GM19452 (cell line): ENCODE measurements around the gene TSPAN1.

Experiments
- ATAC-seq: cut with Tn5 transposase; IDR thresholded peaks from one replicate; pipeline ENCODE4 v1.9.1; 2021; ENCODE audit not compliant: unreplicated experiment

Gene TSPAN1, protein sequence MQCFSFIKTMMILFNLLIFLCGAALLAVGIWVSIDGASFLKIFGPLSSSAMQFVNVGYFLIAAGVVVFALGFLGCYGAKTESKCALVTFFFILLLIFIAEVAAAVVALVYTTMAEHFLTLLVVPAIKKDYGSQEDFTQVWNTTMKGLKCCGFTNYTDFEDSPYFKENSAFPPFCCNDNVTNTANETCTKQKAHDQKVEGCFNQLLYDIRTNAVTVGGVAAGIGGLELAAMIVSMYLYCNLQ

DNA sequence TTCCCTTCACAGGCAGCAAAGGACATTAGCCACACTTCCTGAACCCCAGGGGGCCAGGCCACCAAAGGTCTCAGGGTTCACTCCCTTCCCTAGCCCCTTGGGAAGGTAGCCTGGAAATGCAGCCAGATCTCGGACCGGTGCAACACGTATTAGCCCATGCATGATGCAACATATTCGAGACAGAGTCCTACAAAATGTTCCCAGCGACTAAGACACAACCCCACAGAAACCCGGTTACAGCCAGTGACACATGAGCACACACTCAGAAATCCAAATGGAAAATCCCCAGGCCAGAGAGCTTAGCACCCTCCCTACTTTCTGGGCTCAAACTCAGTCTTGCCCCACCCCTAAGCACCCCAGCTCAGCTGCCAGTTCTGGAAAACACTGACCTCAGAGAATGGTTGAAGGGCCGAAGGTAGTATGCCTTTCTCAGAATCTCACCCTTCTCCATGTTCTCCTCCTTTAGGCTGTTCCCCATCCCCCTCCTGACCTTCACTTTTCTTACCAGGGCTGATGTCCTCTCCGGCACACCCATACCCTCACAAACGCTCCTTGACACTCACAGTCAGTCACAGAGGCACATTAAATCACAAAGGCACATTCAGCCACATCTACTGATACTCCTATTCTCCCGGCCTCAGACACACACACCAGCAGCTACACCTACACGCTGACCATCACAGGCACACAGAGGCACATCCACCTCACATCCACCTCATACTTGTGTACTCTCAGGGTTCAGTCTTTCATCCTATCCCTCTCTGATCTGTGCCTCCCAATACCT, at the start of gene TSPAN1:
TSPAN1 (plus strand) TSS at position 640 of the 784 bp plus-strand sequence. CDS start 6,021 bp downstream, outside the sequence.
- no peak for ATAC-seq

DNA sequence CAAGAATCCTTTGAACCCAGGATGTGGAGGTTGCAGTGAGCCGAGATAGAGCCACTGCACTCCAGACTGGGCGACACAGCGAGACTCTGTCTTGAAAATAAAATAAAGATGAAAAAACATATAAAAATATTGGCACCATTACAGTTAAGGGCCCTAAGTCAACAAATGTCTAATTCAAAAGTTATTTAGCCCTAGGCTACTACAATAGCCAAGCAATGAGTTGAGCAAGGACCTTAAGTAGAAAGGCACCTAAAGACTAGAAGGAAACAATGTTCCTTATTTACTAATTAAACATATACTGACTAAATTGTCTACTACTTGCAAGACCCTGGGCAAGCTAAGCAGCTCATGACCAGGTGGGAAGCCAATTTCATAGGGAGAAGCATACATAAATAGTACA, 46.5 kb upstream of the TSPAN1 start:
- no peak for ATAC-seq

DNA sequence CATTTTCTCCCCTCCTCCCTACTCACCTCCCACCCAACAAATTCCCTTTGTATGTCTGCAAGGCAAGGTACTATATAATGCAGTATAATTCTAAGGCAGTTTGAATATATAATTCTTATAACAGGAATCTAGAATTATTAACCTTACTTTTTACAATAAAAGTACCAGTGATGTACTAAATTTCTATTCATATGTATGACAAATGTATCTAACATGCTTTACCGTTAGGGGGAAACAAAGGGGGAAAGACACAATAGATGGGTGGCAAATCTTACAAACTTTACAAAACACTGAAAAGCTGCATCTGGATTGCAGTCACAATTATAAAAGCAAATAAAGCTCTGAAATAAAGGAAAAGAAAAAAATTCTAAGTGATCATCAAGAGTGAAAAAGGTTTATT, 44.8 kb upstream of the TSPAN1 start:
- ATAC-seq = no peak

DNA sequence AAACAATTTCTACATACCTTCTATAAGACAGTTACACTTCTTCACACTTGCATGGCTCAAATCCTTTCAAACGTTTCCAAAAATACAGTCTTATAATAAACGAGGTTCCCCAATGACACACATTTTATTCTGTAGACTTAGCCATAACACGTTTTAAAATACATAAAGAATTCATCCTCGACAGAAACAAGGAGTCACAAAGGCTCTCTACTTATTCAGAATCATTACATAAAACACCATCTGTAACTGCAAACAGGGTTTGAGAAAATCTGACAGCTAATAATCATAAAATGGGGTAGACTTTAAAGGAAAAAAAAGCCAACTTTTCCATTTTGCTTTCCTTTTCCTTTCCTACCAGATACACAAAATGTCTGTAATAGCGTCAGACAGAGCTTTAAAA, 44.3 kb upstream of the TSPAN1 start:
- ATAC-seq = no peak

DNA sequence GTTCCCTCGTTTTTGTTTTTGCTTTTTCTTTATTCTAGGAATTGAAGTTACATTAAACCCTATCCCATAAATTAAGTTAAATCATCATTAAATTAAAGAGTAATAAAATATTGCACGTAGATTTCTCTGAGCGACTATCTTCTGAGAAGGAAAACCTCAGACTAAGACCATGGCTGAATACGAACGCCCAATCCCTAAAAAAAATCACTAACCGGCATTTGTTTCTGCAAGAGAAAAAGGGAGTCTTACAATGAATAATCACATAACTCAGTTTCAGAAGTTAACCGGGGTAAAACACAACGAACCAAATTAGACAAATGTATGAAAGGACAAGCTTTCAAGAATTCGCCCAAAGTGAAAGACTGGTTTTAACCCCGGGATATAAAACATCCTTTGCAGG, 43.8 kb upstream of the TSPAN1 start:
- ATAC-seq = no peak

DNA sequence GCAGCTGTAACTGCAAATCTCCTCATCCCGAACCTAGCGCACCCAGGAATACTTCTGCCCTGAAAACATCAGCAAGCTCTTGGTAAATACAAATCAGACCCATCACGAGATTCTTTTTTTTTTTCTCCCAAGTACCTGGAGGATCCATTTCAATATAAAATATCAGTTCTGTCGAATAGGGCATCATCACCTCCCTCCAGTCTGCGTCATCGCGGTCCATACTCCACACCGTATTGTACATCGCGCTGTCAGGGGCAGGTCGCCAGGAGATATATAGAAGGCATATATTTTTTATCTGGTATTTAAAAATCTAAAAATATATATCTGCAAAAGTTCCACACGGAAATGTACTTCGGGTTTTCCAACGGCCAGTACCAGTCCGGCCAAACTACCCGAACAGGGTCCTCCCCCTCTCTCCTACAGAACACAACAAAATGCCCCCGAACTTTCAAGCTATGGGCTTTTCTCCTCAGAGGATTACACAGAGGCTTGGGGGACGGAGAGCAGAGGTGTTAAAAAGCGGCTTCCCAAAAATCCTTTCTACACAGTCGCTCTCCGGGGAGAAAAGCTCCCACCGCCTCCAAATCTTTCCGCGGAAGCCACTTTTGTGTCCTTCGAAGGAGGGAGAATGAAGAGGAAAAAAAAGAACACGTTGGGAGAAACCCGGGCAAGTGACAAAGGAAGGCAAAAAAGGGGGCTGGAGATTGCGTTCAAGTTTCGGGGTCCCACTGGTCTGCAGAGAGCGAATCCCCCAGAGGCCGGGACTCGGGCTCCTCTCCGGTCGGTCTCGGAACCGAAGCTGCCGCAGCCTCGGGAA, 43.0 kb upstream of the TSPAN1 start:
- no peak for ATAC-seq

DNA sequence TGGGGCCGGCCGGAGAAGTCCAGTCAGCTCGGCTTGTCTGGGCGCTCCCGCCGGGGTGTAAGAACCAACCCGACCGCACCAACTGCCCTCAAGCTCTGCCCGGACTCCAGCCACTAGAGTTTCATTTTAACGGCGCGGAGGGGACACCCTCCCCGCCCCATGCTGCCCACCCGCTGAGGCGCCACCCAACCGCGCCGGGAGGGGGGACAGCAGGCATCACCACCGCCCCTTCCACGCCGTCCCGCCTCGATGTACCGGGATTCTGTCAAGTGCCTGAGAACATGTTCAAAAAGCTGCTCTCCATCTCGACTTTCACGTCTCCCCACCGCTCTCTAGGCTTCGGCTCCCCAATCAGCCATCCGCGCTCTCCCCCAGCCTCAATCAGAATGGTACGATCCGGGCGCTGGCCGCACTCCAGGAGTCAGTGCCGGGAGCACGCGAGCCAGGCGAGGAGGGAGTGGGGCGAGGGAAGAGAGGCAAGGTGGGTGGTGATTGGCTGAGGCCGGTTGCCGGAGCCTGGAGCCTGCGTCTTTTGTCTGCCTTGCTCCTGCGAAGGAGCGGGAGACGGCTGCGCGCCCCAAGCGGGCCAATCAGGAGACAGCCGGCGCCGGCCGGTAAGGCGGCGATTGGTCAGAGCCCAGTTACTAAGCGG, 42.2 kb upstream of the TSPAN1 start, which contains the start of gene PIK3R3:
PIK3R3 (minus strand) TSS at position 101 of the 652 bp plus-strand sequence. CDS start 677 bp downstream, outside the sequence.
- peak; percentile 83 for ATAC-seq

DNA sequence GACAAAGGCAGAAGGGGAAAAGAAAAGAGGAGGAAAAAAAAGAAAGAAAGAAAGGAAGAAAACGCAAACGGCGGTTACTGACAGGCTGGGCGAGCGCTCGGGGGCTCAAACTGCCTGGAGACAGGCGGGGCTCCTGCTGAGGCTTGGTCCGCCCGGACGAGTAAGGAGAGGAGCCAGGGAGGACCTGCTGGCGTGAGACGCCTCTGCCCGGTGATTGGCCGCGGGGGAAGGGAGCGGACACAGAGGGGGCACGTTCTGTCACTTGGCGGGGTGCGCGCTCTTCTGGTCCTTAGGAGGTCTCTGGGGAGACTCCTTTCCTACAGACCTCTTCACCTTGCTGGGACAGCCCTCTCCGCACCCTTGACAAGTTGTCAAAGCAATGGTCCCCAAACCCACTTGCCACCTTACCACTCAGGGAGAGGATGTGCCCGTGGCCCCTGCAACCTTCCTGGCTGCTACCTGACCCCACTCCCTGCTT, 41.7 kb upstream of the TSPAN1 start:
- peak; percentile 45 for ATAC-seq

DNA sequence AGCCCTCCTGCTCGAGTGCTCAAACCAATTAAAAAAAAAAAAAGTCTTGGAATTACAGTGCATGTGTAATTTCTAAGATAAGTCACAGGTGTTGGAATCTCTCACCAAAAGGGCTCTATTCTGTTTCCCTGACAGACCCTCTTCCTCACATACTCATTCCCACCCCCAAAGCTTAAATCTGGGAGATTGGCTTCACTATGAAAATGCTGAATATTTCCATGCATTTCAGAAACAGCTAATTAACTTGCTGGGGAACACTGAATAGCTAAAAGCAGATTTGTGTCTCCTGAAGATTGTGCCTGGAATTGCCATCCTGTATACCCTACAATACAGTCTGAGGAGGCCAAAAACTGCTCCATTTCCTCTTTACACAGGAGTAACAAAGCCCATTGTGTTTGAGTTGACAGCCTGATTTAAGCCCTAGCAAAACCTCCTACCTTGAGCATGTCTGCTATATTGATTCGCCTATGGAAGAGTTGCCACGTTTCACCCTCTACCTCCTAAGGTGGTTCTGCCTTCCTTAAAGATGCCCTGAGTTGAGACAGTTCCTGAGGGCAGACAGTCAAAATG, 41.0 kb upstream of the TSPAN1 start:
- ATAC-seq = no peak

DNA sequence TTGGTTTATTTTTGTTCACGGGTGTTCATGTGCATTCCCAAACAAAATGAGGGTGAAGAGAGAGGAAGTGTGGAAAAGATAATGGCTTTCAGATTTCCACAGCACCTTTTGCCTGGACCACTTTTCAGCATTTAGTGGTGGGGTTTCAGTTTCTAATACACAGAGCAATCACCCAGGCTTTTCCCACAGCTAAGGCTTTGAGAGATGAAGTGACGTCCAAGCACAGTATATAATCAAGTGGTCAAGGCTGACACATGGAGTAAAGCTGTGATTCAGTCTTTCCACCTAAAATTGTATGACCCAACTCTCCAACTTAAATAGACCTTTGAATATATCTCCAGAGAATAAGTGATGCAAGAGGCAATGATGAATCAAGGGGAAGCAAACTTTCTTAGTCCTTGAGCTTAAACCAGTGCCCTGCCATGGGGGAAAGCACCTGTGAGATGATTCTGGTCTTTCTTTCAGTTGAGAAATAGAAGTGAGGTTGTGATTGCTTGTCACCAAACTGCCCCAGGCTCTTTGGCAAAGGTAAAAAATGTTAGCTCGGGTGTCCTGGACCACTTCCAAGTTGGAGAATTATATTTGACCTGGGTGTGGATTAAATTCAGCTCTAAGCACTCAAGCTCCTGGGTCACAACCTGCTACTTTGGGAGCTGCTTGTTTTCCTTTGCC, 40.1 kb upstream of the TSPAN1 start:
- no peak for ATAC-seq

DNA sequence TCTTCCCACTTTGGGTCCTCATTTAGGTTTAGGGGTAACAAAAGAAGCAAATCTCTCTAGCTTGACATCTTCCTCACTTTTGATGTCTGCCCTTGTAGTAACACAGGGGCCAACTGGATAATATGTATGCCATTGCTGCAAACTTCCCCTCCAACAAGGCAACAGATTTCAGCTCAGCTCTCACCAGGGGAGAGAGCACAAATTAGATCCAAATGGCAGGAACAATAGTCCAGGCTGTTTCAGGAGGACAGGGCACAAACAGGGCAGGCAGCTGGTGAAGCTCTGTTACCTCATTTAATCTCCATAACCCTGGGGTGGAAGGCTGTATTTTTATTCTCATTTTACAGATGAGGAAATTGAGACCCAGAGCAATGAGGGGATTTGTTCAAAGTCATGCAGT, 38.2 kb upstream of the TSPAN1 start:
- no peak for ATAC-seq

DNA sequence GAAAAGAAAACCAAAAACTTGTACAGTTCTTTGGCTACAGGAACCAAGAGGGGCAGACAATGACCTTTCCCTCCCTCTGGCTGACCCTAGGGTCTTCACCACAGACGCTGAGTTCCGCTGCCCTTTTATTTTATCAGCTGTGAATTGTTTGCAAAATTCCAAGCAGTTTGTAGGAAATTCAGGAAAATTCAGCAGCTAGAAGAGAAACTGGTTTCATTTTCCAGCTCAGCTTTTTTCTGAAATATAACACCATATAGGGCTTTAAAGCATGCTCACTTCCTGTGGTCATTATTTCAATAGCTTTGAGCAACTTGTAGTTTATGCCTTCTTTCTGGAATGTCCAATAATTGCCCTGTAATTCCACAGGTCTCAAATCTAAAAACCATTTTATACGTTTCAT, 37.0 kb upstream of the TSPAN1 start:
- ATAC-seq = no peak

DNA sequence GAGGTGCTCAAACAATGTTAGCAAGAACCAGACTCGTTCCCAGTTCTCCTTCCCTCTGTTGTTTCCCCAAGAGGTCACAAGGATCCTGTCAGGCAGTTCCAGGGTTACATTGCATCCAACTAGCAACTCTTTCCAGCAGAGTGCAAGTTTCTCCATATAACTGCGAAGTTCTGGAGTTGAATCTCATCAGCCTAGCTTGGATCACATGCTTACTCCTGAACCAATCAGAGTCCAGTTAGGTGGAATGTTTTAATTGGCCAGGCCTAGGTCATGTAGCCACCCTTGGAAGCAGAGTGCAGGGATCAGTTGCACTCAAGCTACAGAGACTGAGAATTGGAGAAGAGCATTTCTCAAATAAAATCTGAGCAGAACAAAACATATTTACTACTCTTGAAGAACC, 26.6 kb upstream of the TSPAN1 start:
- no peak for ATAC-seq

DNA sequence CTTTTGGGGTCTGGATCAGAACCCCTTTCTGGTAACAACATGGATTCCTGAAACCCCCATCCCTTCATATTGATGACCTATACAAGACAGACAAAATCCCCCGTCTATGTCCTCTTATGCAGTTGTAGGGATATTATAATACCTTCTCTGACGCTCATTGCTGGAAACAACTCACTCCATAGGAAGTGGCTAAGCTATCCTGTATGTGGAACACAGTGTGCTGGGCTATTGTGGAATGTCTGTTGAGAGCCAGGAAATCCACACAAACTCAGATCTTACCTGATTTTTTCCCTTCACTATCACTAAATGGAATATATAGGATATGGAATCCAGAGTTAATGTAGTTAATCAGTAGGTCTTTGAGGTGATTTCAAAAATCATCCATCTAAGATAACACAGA, 24.8 kb upstream of the TSPAN1 start:
- no peak for ATAC-seq

DNA sequence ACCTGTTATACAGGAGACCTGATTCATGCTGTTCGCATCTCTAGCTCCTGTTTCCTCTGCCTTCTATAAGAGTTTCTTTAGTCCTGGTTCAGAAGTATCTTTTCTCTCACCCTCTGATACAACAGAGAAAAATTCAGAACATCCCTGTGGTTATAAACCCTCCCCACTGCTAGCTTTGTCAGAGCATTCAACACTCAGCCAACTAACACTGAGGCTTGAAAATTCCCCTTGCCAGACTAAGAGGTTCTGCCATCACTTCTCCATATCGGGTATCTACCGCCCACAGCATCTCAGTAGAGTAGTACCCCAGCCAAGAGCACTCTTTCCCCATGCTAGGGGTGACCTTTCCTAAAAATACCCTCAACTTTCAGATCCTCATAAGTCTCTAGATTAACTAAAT, 22.9 kb upstream of the TSPAN1 start:
- ATAC-seq = no peak

DNA sequence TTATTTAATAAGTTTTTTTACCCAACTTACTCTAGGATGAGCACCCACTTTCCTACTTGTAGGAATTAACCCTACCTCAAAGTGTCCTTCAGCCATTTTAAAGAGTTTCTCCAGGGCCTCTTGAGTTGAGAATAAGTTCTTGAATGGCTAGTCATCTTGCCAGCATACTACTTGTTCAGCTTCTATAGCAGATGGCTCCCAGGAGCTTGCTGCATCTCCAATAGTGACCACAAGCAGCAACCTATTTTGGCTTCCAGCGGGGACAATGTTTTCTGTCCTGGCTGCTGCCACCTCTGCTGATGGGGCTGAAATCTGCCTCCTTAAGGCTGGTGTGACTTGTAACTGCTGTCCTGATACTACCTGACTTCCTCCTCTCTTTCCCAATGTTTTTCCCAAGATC, 21.7 kb upstream of the TSPAN1 start:
- ATAC-seq = no peak

DNA sequence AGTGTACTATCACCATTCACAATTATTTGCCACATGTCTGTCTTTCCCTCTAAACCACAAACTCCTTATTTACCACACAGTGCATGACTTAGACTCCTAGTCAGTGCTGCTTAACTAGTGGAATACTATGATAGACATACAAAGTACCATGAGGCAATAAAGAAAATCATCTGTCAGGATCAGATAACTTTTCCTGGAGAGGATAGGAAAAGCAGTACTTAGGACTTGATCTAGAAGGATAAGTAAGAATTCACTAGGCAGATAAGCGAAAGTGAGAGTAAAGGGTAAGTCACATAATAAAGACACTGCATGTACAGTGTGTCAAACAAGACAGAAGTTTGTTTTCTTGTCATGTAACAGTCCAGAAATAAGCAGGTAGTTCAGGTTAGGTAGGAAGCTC, 21.2 kb upstream of the TSPAN1 start:
- no peak for ATAC-seq

DNA sequence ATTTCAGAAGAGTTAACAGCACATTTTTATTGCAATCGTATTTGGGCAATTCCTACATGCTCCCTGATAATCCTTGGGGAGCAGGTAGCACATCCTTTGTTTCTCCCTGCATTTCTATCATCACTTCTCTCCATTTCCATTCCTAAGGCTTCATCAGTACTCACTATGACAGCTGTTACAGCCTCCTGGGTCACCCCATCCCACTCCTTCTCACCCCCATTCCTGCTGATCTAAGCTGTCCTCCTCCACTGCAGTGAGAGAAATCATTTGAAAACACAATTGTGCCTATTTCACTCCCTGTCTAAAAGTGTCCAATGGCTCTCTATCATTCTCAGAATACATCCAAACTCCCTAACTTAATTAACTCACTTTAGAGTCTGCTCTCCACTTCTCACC, 17.0 kb upstream of the TSPAN1 start:
- no peak for ATAC-seq

DNA sequence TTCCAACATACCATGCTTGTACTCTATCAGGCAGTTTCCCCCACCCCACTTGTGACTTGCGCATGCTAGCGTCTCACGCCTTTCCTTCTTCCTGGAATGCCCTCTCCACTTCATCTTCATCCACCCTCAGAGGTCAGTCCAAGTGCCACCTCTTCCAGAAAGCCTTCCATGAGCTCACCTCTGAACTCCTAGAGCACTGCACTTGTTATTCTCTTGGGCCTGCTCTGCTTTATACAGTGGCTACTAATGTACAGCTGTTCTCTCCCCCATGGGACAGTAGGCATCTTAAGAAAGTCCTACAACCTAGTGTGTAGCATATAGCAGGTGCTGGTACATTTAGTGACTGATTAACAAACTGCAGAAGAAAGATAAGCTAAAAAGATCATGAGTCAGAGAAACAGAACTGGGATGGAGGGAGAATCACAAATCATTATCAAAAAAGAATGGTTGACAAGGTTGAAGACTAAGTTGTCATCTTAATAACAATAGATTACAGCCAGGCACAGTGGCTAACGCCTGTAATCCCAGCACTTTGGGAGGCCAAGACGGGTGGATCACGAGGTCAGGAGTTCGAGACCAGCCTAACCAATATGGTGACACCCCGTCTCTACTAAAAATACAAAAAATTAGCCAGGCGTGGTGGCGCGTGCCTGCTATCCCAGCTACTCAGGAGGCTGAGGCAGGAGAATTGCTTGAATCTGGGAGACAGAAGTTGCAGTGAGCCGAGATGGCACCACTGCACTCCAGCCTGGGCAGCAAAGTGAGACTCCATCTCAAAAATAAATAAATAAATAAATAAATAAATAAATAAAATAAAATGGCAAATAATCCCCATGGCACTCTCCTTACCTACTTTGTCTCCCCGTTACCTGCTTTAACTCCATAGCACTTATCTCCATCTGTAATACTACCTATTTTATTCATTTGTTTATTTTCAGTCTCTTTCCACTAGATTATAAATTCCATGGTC, 16.3 kb upstream of the TSPAN1 start:
- ATAC-seq = peak; percentile 75
